Measurements from ENCODE around the gene UBASH3B.

DNA sequence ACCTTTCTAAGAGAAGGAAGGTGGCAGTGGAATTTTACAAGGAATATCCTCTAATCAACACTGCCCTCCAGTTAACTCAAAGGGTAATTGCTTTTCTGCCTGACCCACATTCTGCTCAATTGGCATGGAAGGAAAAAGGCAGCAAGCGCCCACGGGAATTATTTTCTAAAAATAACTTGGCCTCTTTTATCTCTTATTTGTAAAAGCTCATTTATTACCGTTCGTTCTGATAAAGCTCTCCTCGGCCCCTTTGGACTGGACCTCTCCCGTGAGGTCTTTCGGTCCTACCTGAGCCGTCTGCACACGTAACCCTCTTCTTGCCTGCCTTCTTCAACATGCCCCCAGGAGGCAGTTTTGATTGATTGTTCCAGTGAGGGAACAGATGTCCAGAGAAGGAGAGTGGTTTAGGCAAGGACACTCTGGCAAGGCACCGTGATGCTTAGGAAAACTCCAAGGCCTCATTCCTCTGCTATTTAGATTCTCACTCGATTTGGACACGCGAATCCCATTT is 129.6 kb downstream of the UBASH3B start:
- TF ChIP-seq REST (IDR thresholded peaks at IDR 0.05; ENCODE audit: insufficient replicate concordance, low read depth) (no peak), GABPA (IDR thresholded peaks at IDR 0.05; ENCODE audit: low read depth) (no peak), CTCF (IDR thresholded peaks at IDR 0.05; ENCODE audit: insufficient read depth, low read length) (no peak), POLR2AphosphoS5 (IDR thresholded peaks at IDR 0.05; ENCODE audit: low read depth) (no peak), SPI1 (IDR thresholded peaks at IDR 0.05; ENCODE audit: borderline replicate concordance, low read depth) (no peak)

Measured in HL-60 (cell line).